ENCODE data around the gene DMWD. TPM values are rescaled to one million over a fixed set of nuclear protein-coding genes. Genes with fewer than 3 reads are reported as not detected.

The DMWD gene
- total RNA-seq, 1 donor from 2014 or later = 31.2 TPM

DNA sequence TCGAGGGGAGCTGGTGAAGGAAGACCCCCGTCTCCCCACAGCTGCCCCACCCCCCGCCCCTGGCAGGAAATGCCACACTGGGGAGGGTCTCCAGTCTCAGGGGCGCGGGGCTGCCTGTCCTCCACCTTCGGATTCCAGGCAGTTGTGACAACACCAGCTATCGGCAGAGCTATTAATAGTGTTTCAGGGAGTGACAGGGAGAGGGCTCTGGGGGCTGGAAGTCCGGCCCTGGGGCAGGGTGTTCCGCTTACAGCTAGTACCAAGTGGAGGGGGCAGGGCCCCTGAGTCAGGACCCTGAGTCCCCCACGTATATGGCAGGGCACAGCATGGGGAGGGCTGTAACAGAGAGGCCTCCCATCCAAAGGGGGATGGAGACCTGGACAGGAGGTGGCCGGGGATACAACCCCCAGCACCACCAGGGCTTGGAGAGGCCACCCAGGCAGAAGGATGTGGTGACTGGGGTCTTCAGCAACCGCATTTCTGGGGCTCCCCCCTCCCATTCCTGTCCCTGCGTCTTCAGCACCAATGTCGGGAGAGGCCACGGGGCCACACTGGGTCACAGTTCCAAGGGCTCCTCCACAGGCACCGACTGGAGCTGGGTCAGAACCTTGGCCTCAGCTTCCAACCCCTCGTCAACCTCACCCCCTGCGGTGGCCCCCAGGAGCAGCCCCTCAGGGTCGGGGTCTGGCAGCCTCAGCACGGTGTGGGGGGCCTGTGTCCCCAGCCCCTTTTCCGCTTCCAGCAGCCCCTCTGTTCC lies 27.5 kb downstream of the DMWD start:
- Histone ChIP-seq H3K4me1 (peaks cover 46% of the 10 kb centered on the region), H3K9me3 (no peaks in the 10 kb centered on the region), H3K4me3 (peak overlapping the region in 1 of 2 donors; percentile 4), H3K27me3 (no peaks in the 10 kb centered on the region), H3K36me3 (peaks cover 0 to 7% of the 10 kb centered on the region in 2 donors), H3K27ac (peak overlapping the region; percentile 98)
- intact Hi-C loops (cut with DNase I) = no loop called here
- TF ChIP-seq POLR2AphosphoS5 (IDR thresholded peaks at IDR 0.05; ENCODE audit: insufficient read depth in 1 of 2, low read depth in 1 of 2) (no peak), POLR2A (IDR thresholded peaks at IDR 0.05) (no peak)
- TF ChIP-seq, protein P1, sequence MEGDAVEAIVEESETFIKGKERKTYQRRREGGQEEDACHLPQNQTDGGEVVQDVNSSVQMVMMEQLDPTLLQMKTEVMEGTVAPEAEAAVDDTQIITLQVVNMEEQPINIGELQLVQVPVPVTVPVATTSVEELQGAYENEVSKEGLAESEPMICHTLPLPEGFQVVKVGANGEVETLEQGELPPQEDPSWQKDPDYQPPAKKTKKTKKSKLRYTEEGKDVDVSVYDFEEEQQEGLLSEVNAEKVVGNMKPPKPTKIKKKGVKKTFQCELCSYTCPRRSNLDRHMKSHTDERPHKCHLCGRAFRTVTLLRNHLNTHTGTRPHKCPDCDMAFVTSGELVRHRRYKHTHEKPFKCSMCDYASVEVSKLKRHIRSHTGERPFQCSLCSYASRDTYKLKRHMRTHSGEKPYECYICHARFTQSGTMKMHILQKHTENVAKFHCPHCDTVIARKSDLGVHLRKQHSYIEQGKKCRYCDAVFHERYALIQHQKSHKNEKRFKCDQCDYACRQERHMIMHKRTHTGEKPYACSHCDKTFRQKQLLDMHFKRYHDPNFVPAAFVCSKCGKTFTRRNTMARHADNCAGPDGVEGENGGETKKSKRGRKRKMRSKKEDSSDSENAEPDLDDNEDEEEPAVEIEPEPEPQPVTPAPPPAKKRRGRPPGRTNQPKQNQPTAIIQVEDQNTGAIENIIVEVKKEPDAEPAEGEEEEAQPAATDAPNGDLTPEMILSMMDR (IDR thresholded peaks at IDR 0.05) = no peak
- DNase-seq (ENCODE audit: extremely low spot score in 2 of 2) = no peak

DNA sequence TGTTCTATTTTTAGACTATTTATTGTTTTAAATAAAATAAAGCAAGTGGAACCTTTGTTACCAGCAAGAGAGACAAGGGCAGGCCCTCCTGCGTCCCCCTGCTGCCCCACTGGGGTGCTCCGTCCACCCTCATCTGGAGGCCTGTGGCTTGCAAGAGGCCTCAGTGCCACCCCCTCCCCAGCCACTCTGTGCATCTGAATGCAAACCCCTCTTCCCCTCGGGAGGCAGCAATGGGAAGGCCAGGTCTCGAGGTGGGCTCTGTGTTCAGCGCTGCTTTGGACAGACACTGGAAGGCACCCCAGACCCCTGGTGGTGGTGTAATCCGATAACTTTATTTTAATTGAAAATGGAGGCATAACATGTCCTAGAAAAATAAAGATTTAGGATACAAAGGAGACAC lies 28.2 kb downstream of the DMWD start:
- intact Hi-C loops (cut with DNase I) = no loop called here
- Histone ChIP-seq H3K4me1 (peaks cover 46% of the 10 kb centered on the region), H3K27me3 (no peaks in the 10 kb centered on the region), H3K36me3 (peaks cover 0 to 7% of the 10 kb centered on the region in 2 donors), H3K4me3 (no peak overlapping the region), H3K27ac (peak overlapping the region; percentile 98), H3K9me3 (no peaks in the 10 kb centered on the region)
- no peak for TF ChIP-seq POLR2A (IDR thresholded peaks at IDR 0.05)
- TF ChIP-seq, protein P1 (IDR thresholded peaks at IDR 0.05) = no peak
- no peak for TF ChIP-seq POLR2AphosphoS5 (IDR thresholded peaks at IDR 0.05; ENCODE audit: insufficient read depth in 1 of 2, low read depth in 1 of 2)
- no peak for DNase-seq (ENCODE audit: extremely low spot score in 2 of 2)

DNA sequence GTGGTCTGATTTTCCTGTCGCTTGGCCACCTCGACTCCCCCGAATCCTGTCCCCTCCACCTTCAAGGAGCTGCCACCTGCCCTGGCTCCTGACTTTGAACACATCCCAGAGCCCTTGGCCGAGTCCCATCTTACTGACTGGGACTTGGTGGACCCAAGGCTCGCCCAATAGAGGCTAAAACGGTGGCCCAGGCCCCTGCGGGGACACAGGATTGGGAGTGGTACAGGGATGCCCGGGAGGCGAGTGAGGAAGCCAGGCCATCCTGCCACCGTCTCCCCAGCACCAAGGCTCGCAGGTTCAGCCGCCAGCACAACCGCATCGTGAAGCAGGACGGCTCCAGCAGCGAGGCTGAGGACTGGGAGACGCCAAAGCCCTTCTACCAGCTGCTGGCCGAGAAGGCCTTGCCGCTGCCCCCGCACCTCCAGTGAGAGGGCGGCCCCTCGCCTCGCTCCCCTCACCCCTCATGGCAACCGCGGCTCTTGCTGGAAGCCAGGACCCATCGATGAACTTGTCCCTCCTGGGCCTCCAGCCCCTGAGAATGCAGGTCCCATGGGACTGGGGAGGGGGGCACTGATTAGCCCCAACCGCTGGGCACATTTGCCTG lies 28.9 kb downstream of the DMWD start:
- no peak for DNase-seq (ENCODE audit: extremely low spot score in 2 of 2)
- H3K36me3 ChIP-seq = peaks cover 0 to 7% of the 10 kb centered on the region in 2 donors
- TF ChIP-seq POLR2A (IDR thresholded peaks at IDR 0.05) (no peak), POLR2AphosphoS5 (IDR thresholded peaks at IDR 0.05; ENCODE audit: insufficient read depth in 1 of 2, low read depth in 1 of 2) (no peak)
- TF ChIP-seq, protein P1 (IDR thresholded peaks at IDR 0.05) = no peak
- H3K27ac ChIP-seq = peak overlapping the region; percentile 98
- peaks cover 46% of the 10 kb centered on the region for H3K4me1 ChIP-seq
- peak overlapping the region in 1 of 2 donors; percentile 7 for H3K4me3 ChIP-seq
- H3K27me3 ChIP-seq = no peaks in the 10 kb centered on the region
- intact Hi-C loops (cut with DNase I) = no loop called here
- H3K9me3 ChIP-seq = no peaks in the 10 kb centered on the region

DNA sequence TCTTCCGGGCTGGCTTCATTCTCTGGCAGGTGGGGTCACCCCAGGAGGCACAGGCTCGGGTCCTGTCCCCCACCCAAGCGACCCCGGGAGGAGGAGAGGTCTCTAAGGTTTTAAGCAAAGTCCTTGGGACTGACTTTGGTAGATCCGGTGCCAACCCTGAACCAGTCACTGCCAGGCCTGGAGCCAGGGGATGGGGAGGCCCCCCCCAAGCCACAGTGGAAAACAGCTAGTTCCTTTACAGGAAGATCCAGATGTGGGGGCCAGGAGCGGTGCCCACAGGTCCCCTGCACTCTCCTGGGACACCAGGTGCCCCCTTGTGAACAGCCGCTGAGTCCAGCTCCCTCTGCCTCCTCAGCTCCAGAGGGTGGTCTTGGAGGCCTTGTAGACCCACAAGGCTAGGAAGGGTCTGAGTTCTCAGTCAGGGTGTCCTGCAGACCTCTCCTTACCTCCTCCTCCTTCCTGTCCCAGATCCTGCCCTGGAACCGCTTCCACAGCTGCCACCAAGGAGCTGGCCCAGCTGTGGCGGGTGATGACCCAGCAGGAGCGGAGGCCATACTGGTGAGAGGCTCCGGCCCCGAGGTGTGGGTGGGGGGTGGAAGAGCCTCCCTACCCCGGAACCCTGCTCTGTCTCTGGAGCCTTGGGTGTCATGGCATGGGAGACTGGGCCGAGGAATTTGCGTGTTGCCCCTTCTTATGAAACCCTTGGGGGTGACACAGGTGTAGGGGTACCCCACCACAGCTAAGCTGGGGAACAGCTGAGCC lies 29.6 kb downstream of the DMWD start:
- intact Hi-C loops (cut with DNase I) = no loop called here
- Histone ChIP-seq H3K27me3 (no peaks in the 10 kb centered on the region), H3K4me3 (no peak overlapping the region), H3K9me3 (no peaks in the 10 kb centered on the region), H3K27ac (no peak overlapping the region), H3K36me3 (peaks cover 0 to 7% of the 10 kb centered on the region in 2 donors), H3K4me1 (peaks cover 46% of the 10 kb centered on the region)
- DNase-seq (ENCODE audit: extremely low spot score in 2 of 2) = no peak
- TF ChIP-seq POLR2AphosphoS5 (IDR thresholded peaks at IDR 0.05; ENCODE audit: insufficient read depth in 1 of 2, low read depth in 1 of 2) (no peak), POLR2A (IDR thresholded peaks at IDR 0.05) (no peak)
- TF ChIP-seq, protein P1 (IDR thresholded peaks at IDR 0.05) = no peak

All from vagina (tissue), 2 donors.